HFF-Myc (cell line): Measurements from ENCODE around the gene ORC3.
"Not testable (repeated sequence)": the region's sequence is repeated elsewhere in the genome, so short reads cannot be mapped to it uniquely, and the experiment has no call there.

Experiments used
- DNase-seq: peaks from one replicate; pipeline ENCODE4 v3.0.0-alpha.2; 2011; ENCODE audit warnings: low read depth; ENCODE audit errors: extremely low read depth
- H3K4me3 ChIP-seq: replicated peaks from 2 replicates; pipeline ENCODE4 v1.5.1; 2011; ENCODE audit warnings: low read depth, mild to moderate bottlenecking, control low read depth, low read length
- TF ChIP-seq, protein P1 (sequence below): IDR thresholded peaks from 2 replicates; pipeline ENCODE4 v1.5.1; 2012; ENCODE audit warnings: mild to moderate bottlenecking, low read depth, low read length, control low read depth; ENCODE audit errors: missing control alignments

The ORC3 gene

DNA sequence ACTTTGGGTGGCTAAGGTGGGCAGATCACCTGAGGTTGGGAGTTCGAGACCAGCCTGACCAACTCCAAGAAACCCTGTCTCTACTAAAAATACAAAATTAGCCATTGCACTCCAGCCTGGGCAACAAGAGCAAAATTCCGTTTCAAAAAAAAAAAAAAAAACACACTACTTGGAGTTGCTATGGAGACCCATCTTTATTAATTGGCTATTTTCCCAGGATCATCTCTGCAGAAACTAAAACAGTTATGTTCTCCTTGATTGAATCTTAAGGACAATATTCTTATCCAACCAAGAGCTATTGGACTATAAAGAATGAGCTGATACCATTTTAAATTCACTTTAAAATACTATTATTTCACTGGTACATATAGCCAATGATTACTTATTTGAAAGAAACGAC is 97.4 kb downstream of the ORC3 start:
- H3K4me3 ChIP-seq: no peak overlapping the region
- DNase-seq: no peak
- TF ChIP-seq, protein P1, sequence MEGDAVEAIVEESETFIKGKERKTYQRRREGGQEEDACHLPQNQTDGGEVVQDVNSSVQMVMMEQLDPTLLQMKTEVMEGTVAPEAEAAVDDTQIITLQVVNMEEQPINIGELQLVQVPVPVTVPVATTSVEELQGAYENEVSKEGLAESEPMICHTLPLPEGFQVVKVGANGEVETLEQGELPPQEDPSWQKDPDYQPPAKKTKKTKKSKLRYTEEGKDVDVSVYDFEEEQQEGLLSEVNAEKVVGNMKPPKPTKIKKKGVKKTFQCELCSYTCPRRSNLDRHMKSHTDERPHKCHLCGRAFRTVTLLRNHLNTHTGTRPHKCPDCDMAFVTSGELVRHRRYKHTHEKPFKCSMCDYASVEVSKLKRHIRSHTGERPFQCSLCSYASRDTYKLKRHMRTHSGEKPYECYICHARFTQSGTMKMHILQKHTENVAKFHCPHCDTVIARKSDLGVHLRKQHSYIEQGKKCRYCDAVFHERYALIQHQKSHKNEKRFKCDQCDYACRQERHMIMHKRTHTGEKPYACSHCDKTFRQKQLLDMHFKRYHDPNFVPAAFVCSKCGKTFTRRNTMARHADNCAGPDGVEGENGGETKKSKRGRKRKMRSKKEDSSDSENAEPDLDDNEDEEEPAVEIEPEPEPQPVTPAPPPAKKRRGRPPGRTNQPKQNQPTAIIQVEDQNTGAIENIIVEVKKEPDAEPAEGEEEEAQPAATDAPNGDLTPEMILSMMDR: no peak

- DNase-seq, H3K4me3 ChIP-seq: not testable (repeated sequence)
Observed at GRCh38 chr6:87687893-87688292, 98.0 kb downstream of the ORC3 start.

GRCh38 chr6:87690441-87690840 is 100.5 kb downstream of the ORC3 start:
- H3K4me3 ChIP-seq: no peak overlapping the region
- no peak for DNase-seq
- TF ChIP-seq, protein P1: no peak

DNA sequence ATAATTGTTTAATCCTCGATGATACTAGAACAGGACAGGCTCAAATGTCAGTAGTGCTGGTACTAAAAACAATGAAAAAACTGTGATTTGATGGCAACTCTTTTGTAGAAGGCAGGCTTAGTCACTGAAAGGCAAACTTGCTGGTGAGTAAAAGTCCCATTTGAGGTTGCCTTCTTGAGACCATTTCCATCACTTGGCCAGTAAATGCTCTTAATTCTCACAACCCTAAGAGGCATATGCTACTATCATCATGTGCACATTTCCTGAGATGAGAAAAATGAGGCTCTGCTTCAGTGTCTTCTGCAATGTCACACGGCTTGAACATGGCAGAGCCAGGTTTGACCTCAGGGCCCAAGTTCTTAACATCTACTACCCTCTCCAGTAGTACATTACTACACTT is 102.2 kb downstream of the ORC3 start:
- H3K4me3 ChIP-seq: no peak overlapping the region
- no peak for DNase-seq
- TF ChIP-seq, protein P1: no peak

DNA sequence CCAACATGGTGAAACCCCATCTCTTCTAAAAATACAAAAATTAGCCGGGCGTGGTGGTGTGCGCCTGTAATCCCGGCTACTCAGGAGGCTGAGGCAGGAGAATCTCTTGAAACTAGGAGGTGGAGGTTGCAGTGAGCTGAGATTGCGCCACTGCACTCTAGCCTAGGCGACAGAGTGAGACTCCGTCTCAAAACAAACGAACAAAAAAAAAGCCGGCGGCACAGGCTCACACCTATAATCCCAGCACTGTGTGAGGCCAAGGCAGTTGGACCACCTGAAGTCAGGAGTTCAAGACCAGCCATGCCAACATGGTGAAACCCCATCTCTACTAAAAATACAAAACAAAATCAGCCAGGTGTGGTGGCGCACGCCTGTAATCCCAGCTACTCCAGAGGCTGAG is 106.9 kb downstream of the ORC3 start:
- H3K4me3 ChIP-seq: not testable (repeated sequence)

DNA sequence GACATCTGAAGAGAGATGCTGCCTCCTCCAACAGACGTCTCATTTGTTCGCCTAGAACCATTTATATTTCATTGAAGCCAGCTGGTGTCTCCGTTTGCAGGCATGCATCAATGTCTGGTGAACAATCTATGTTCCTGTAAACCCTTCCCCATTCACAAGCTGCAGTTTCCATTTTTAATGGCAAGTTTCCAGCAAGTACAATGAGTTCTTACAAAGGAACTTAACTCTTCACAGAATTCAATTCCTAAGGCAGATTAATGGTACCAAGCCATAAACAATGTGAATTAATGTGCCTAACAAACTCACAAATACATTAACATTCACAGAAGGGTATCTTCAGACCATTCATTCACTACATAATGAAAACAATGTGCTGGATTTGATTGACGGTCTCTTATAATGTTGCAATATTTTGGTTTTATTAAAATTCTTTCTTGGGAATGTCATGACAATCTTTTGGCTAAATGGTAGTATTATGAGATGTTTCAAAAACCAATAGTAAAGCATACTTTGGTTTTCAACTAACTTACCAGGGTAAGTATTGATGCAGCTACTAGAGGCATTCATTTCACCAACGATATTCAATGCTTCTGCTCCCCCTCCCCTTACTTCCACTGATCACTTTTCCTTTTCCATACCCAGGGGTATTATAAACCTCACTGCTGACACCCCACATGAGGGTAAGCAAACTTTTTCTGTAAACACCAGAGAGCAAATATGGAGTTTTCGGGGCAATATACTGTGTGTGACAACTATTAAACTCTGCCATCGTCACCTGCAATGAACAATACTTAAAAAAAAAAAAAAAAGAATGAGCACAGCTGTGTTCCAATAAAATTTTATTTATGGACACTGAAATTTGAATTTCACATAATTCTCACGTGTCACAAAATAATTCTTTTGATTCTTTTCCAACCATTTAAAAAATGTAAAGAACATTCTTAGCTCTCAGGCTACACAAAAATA is 107.9 kb downstream of the ORC3 start:
- TF ChIP-seq, protein P1: no peak
- H3K4me3 ChIP-seq: peak overlapping the region; percentile 82
- DNase-seq: peak; percentile 73

More for the DNA sequence above, 106.9 kb downstream of the ORC3 start:
- not testable (repeated sequence) for DNase-seq

GRCh38 chr6:87698547-87699006 is 108.6 kb downstream of the ORC3 start:
- peak overlapping the region; percentile 82 for H3K4me3 ChIP-seq
- TF ChIP-seq, protein P1: no peak
- no peak for DNase-seq
